GM18870 (cell line): ENCODE measurements around the gene TBCC.
"Not testable (repeated sequence)": the region's sequence is repeated elsewhere in the genome, so short reads cannot be mapped to it uniquely, and the experiment has no call there.

Source experiments
- ATAC-seq: cut with Tn5 transposase; IDR thresholded peaks from one replicate; pipeline ENCODE4 v1.9.1; 2021; ENCODE audit warnings: moderate library complexity; ENCODE audit not compliant: unreplicated experiment

TBCC gene

GRCh38 chr6:42735976-42736375 is 9.9 kb downstream of the TBCC start:
- no peak for ATAC-seq

- ATAC-seq, result not testable (repeated sequence)
Measured at GRCh38 chr6:42733867-42734481, 11.9 kb downstream of the TBCC start.

GRCh38 chr6:42729731-42730130 is 16.2 kb downstream of the TBCC start:
- ATAC-seq, result no peak

GRCh38 chr6:42727627-42728026 is 18.3 kb downstream of the TBCC start:
- ATAC-seq, result no peak

GRCh38 chr6:42727087-42727611 is 18.8 kb downstream of the TBCC start:
- no peak for ATAC-seq

- ATAC-seq, result peak; percentile 52
Measured at GRCh38 chr6:42726485-42727086, 19.3 kb downstream of the TBCC start.

- ATAC-seq, result no peak
Measured at GRCh38 chr6:42726026-42726425, 19.9 kb downstream of the TBCC start.

- ATAC-seq, result no peak
Measured at GRCh38 chr6:42724825-42725224, 21.1 kb downstream of the TBCC start.

GRCh38 chr6:42722497-42722896 is 23.4 kb downstream of the TBCC start, which contains the start of gene PRPH2:
PRPH2 (minus strand) TSS chr6:42722597; CDS start chr6:42722334, 263 bp downstream.
- ATAC-seq, result no peak

GRCh38 chr6:42720739-42721138 is 25.2 kb downstream of the TBCC start:
- no peak for ATAC-seq

GRCh38 chr6:42715871-42716270 is 30.0 kb downstream of the TBCC start:
- no peak for ATAC-seq

- no peak for ATAC-seq
Measured at GRCh38 chr6:42714098-42714761, 31.7 kb downstream of the TBCC start.

- no peak for ATAC-seq
Measured at GRCh38 chr6:42711930-42712329, 34.0 kb downstream of the TBCC start.

GRCh38 chr6:42710316-42710715 is 35.6 kb downstream of the TBCC start:
- ATAC-seq, result no peak

GRCh38 chr6:42709871-42710270 is 36.0 kb downstream of the TBCC start:
- no peak for ATAC-seq

- ATAC-seq, result no peak
Measured at GRCh38 chr6:42708096-42708495, 37.8 kb downstream of the TBCC start.

GRCh38 chr6:42707595-42707994 is 38.3 kb downstream of the TBCC start:
- no peak for ATAC-seq

GRCh38 chr6:42704937-42705374 is 40.9 kb downstream of the TBCC start:
- no peak for ATAC-seq

GRCh38 chr6:42704251-42704936 is 41.5 kb downstream of the TBCC start:
- no peak for ATAC-seq

GRCh38 chr6:42702786-42703185 is 43.1 kb downstream of the TBCC start:
- not testable (repeated sequence) for ATAC-seq

GRCh38 chr6:42702200-42702599 is 43.7 kb downstream of the TBCC start:
- no peak for ATAC-seq
